ENCODE data around the gene BMS1. TPM values are rescaled to one million over a fixed set of nuclear protein-coding genes. Genes with fewer than 3 reads are reported as not detected.

BMS1 gene
- polyA plus RNA-seq, 1 of the 3 experiments (the other 2 are of a cell fraction) = 4.9 TPM

DNA sequence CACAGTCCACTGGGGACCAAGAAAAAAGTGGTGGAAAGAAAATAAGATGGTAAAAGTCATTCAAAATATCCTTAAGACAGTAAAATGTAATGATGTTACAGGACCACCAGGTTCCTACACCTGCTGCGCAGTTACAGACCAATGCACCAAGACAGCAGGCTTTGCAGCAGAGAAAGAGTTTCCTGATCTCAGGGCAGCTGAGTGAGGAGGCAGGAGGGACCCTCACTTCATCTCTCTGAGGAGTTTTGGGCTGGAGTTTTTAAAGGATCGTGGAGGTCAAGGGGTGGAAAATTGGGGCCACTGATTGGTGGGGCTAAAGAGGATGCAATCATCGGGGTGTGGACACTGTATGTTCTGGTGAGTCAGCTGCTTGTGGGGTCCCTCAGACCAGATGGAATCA lies 100.0 kb downstream of the BMS1 start:
- no peak overlapping the region for H3K4me2 ChIP-seq
- no peak overlapping the region for H2AFZ ChIP-seq (ENCODE audit: low read depth)
- H3K27me3 ChIP-seq (ENCODE audit: insufficient read depth) = no peaks in the 10 kb centered on the region
- no peaks in the 10 kb centered on the region for H3K36me3 ChIP-seq (replicated peaks in 1 of 2; ENCODE audit: control insufficient read depth in 1 of 2, insufficient read depth in 2 of 2, low read length in 1 of 2)
- DNase-seq = no peak
- CTCF ChIA-PET = no interaction called here
- H3K4me1 ChIP-seq (ENCODE audit: control insufficient read depth in 1 of 2, insufficient read depth in 2 of 2, low read depth in 1 of 2, low read length in 1 of 2) = peaks cover 0 to 16% of the 10 kb centered on the region in 2 experiments; a peak in 1 of 4 replicates
- H3F3A ChIP-seq (replicated peaks; ENCODE audit: insufficient read depth) = no peaks in the 10 kb centered on the region
- 38% methylated on average over 3 of the region's 3 CpGs for WGBS (ENCODE audit: low lambda C conversion rate)
- H3K9ac ChIP-seq = no peak overlapping the region
- no peak for TF ChIP-seq POLR2AphosphoS5 (IDR thresholded peaks at IDR 0.05; ENCODE audit: low read depth, low read length)
- TF ChIP-seq, protein P1, sequence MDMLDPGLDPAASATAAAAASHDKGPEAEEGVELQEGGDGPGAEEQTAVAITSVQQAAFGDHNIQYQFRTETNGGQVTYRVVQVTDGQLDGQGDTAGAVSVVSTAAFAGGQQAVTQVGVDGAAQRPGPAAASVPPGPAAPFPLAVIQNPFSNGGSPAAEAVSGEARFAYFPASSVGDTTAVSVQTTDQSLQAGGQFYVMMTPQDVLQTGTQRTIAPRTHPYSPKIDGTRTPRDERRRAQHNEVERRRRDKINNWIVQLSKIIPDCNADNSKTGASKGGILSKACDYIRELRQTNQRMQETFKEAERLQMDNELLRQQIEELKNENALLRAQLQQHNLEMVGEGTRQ (IDR thresholded peaks at IDR 0.05; ENCODE audit: borderline replicate concordance, low read depth, low read length) = no peak
- no peak for TF ChIP-seq FOXM1 (IDR thresholded peaks at IDR 0.05; ENCODE audit: low read depth)
- no peak for TF ChIP-seq GABPA (IDR thresholded peaks at IDR 0.05; ENCODE audit: low read depth)
- no peak for TF ChIP-seq MEF2A (IDR thresholded peaks at IDR 0.05; ENCODE audit: borderline replicate concordance, low read depth)
- TF ChIP-seq TEAD4 (IDR thresholded peaks at IDR 0.05; ENCODE audit: borderline replicate concordance, insufficient read depth) = no peak
- no peak for TF ChIP-seq TCF12 (IDR thresholded peaks at IDR 0.05)
- TF ChIP-seq SIN3A (IDR thresholded peaks at IDR 0.05; ENCODE audit: borderline replicate concordance, low read depth, low read length) = no peak
- POLR2A ChIA-PET = no interaction called here
- no peaks in the 10 kb centered on the region for H4K20me1 ChIP-seq (ENCODE audit: insufficient read depth)
- no peak overlapping the region for H3K4me3 ChIP-seq (ENCODE audit: low read depth in 2 of 2, low read length in 1 of 2)
- H3K79me2 ChIP-seq (ENCODE audit: insufficient read depth) = no peaks in the 10 kb centered on the region
- no peaks in the 10 kb centered on the region for H3K9me2 ChIP-seq
- no peak overlapping the region for H3K27ac ChIP-seq (ENCODE audit: low read depth in 2 of 2, low read length in 1 of 2)
- H3K9me3 ChIP-seq = no peaks in the 10 kb centered on the region

Small RNA genes lying within 50 kb of the gene (small RNA-seq; reads per million reads assigned to genes)
- gene RNU6-885P = 0 reads per million in 7 experiments

Other genes starting within 250 kb of the BMS1 start
- 5.6 and 9.3 TPM in 2 replicates for gene ZNF33B, start 144.2 kb upstream of the BMS1 start, polyA plus RNA-seq (2012; rRNA removed)